Activated naive CD4-positive, alpha-beta T cell treated with anti-CD3 and anti-CD28 coated beads for 36 hours (primary cell): ENCODE measurements around the gene MKLN1. TPM values are rescaled to one million over a fixed set of nuclear protein-coding genes. Genes with fewer than 3 reads are reported as not detected.

Experiments
- CTCF ChIA-PET: fragments of 350-600 bp; sonication (Branson Sonifier 250); formaldehyde crosslinking; loops from one replicate; lab custom pipeline; 2021; ENCODE audit warnings: antibody characterized with exemption; lab: Charles Lee
- DNase-seq: peaks from one replicate; pipeline ENCODE4 v3.0.0-alpha.2; 2020
- H3K27ac Mint-ChIP-seq: one replicate; pipeline ENCODE4 v1.8.0; 2021; ENCODE audit warnings: mild to moderate bottlenecking, mixed read lengths
- H3K27me3 Mint-ChIP-seq: one replicate; pipeline ENCODE4 v1.8.0; 2021; ENCODE audit warnings: low read depth, mixed read lengths
- H3K36me3 Mint-ChIP-seq: one replicate; pipeline ENCODE4 v1.8.0; 2021; ENCODE audit warnings: low read depth, mixed read lengths
- H3K4me1 Mint-ChIP-seq: one replicate; pipeline ENCODE4 v1.8.0; 2021; ENCODE audit warnings: low read depth, mixed read lengths
- H3K4me3 Mint-ChIP-seq: one replicate; pipeline ENCODE4 v1.8.0; 2021; ENCODE audit warnings: mild to moderate bottlenecking, moderate library complexity, mixed read lengths
- H3K9me3 Mint-ChIP-seq: one replicate; pipeline ENCODE4 v1.8.0; 2021; ENCODE audit warnings: mixed read lengths
- intact Hi-C: fragments of 100-400 bp; cut with micrococcal nuclease; formaldehyde crosslinking; loops from one replicate; pipeline ENCODE4 v1.15.1; 2023
- total RNA-seq, 2 experiments: library from RNA; stranded (reverse); gene quantifications; one replicate each; pipeline ENCODE4 v1.2.3, GENCODE V29; 2021

Gene MKLN1
- total RNA-seq, 2 experiments from 2014 or later: 29.8 to 34.9 TPM

- H3K9me3 Mint-ChIP-seq: peaks cover 19% of the 10 kb centered on the region
- H3K4me3 Mint-ChIP-seq: no peak overlapping the region
- CTCF ChIA-PET: interaction anchor here (0.6 kb wide), 1 partner anchor 79 kb away, joined by 3 read pairs; no protein-coding TSS in a partner anchor
- DNase-seq: no peak
- H3K27ac Mint-ChIP-seq: no peak overlapping the region
- H3K4me1 Mint-ChIP-seq: peaks cover 54% of the 10 kb centered on the region
- peaks cover 30% of the 10 kb centered on the region for H3K36me3 Mint-ChIP-seq
- H3K27me3 Mint-ChIP-seq: no peaks in the 10 kb centered on the region
- intact Hi-C loops: no loop called here
These were observed 10.5 kb downstream of the MKLN1 start for GRCh38 chr7:131338173-131338572.

GRCh38 chr7:131338691-131339390 is 11.2 kb downstream of the MKLN1 start:
- Mint-ChIP-seq H3K4me3 (no peak overlapping the region), H3K27ac (no peak overlapping the region), H3K36me3 (peaks cover 24% of the 10 kb centered on the region), H3K27me3 (no peaks in the 10 kb centered on the region), H3K4me1 (peaks cover 52% of the 10 kb centered on the region), H3K9me3 (peaks cover 19% of the 10 kb centered on the region)
- intact Hi-C loops: no loop called here
- CTCF ChIA-PET: no interaction called here
- no peak for DNase-seq

- intact Hi-C loops: loop anchor here (2.0 kb wide), 1 partner anchor 13 kb away; no protein-coding TSS in a partner anchor
- no peak for DNase-seq
- Mint-ChIP-seq H3K9me3 (peaks cover 9% of the 10 kb centered on the region), H3K4me3 (no peak overlapping the region), H3K27ac (no peak overlapping the region), H3K27me3 (no peaks in the 10 kb centered on the region), H3K36me3 (peaks cover 21% of the 10 kb centered on the region), H3K4me1 (peaks cover 41% of the 10 kb centered on the region)
- CTCF ChIA-PET: no interaction called here
These were observed 14.0 kb downstream of the MKLN1 start for GRCh38 chr7:131341690-131342089.

- Mint-ChIP-seq H3K36me3 (peaks cover 13% of the 10 kb centered on the region), H3K9me3 (peaks cover 3% of the 10 kb centered on the region), H3K4me1 (peaks cover 51% of the 10 kb centered on the region), H3K27ac (no peak overlapping the region), H3K27me3 (no peaks in the 10 kb centered on the region), H3K4me3 (no peak overlapping the region)
- intact Hi-C loops: loop anchor here (2.0 kb wide), 1 partner anchor 14 kb away; no protein-coding TSS in a partner anchor
- no peak for DNase-seq
- CTCF ChIA-PET: interaction anchor here (0.7 kb wide), 1 partner anchor 159 kb away, joined by 3 read pairs; no protein-coding TSS in a partner anchor
These were observed 15.3 kb downstream of the MKLN1 start for GRCh38 chr7:131342864-131343442.

GRCh38 chr7:131346885-131347592 is 19.4 kb downstream of the MKLN1 start:
- Mint-ChIP-seq H3K4me3 (no peak overlapping the region), H3K27me3 (no peaks in the 10 kb centered on the region), H3K27ac (no peak overlapping the region), H3K9me3 (peaks cover 5% of the 10 kb centered on the region), H3K4me1 (peaks cover 47% of the 10 kb centered on the region), H3K36me3 (peaks cover 8% of the 10 kb centered on the region)
- no peak for DNase-seq
- intact Hi-C loops: no loop called here
- CTCF ChIA-PET: interaction anchor here (0.7 to 1.2 kb wide), 5 partner anchors 12 to 93 kb away, joined by 3 to 6 read pairs (median 3); no protein-coding TSS in a partner anchor

GRCh38 chr7:131352032-131352431 is 24.4 kb downstream of the MKLN1 start:
- peaks cover 5% of the 10 kb centered on the region for H3K9me3 Mint-ChIP-seq
- H3K4me1 Mint-ChIP-seq: peaks cover 55% of the 10 kb centered on the region
- H3K27me3 Mint-ChIP-seq: no peaks in the 10 kb centered on the region
- intact Hi-C loops: no loop called here
- no peak overlapping the region for H3K27ac Mint-ChIP-seq
- no peak overlapping the region for H3K4me3 Mint-ChIP-seq
- CTCF ChIA-PET: interaction anchor here (0.6 to 1.4 kb wide), 2 partner anchors 10 to 170 kb away, joined by 3 to 5 read pairs; no protein-coding TSS in a partner anchor
- peaks cover 8% of the 10 kb centered on the region for H3K36me3 Mint-ChIP-seq
- no peak for DNase-seq

GRCh38 chr7:131354390-131354789 is 26.7 kb downstream of the MKLN1 start:
- peaks cover 5% of the 10 kb centered on the region for H3K9me3 Mint-ChIP-seq
- peaks cover 7% of the 10 kb centered on the region for H3K36me3 Mint-ChIP-seq
- intact Hi-C loops: no loop called here
- no peak for DNase-seq
- H3K27me3 Mint-ChIP-seq: no peaks in the 10 kb centered on the region
- H3K4me1 Mint-ChIP-seq: peaks cover 67% of the 10 kb centered on the region
- H3K27ac Mint-ChIP-seq: no peak overlapping the region
- H3K4me3 Mint-ChIP-seq: no peak overlapping the region
- CTCF ChIA-PET: no interaction called here

- no peak overlapping the region for H3K4me3 Mint-ChIP-seq
- peaks cover 1% of the 10 kb centered on the region for H3K9me3 Mint-ChIP-seq
- CTCF ChIA-PET: no interaction called here
- H3K27ac Mint-ChIP-seq: no peak overlapping the region
- H3K4me1 Mint-ChIP-seq: peaks cover 71% of the 10 kb centered on the region
- DNase-seq: no peak
- no peaks in the 10 kb centered on the region for H3K36me3 Mint-ChIP-seq
- intact Hi-C loops: no loop called here
- H3K27me3 Mint-ChIP-seq: no peaks in the 10 kb centered on the region
These were observed 28.5 kb downstream of the MKLN1 start for GRCh38 chr7:131355917-131356777.

GRCh38 chr7:131357282-131357880 is 29.7 kb downstream of the MKLN1 start:
- CTCF ChIA-PET: no interaction called here
- H3K9me3 Mint-ChIP-seq: no peaks in the 10 kb centered on the region
- H3K27me3 Mint-ChIP-seq: no peaks in the 10 kb centered on the region
- intact Hi-C loops: no loop called here
- no peak overlapping the region for H3K27ac Mint-ChIP-seq
- peaks cover 74% of the 10 kb centered on the region for H3K4me1 Mint-ChIP-seq
- DNase-seq: no peak
- no peaks in the 10 kb centered on the region for H3K36me3 Mint-ChIP-seq
- no peak overlapping the region for H3K4me3 Mint-ChIP-seq

- Mint-ChIP-seq H3K4me1 (peaks cover 76% of the 10 kb centered on the region), H3K36me3 (no peaks in the 10 kb centered on the region), H3K9me3 (no peaks in the 10 kb centered on the region), H3K27me3 (no peaks in the 10 kb centered on the region), H3K27ac (no peak overlapping the region), H3K4me3 (no peak overlapping the region)
- intact Hi-C loops: no loop called here
- CTCF ChIA-PET: interaction anchor here (0.6 to 0.7 kb wide), 2 partner anchors 11 to 156 kb away, joined by 3 to 4 read pairs; no protein-coding TSS in a partner anchor
- no peak for DNase-seq
These were observed 31.0 kb downstream of the MKLN1 start for GRCh38 chr7:131358636-131359035.

GRCh38 chr7:131359136-131359776 is 31.6 kb downstream of the MKLN1 start:
- H3K4me3 Mint-ChIP-seq: no peak overlapping the region
- H3K27ac Mint-ChIP-seq: no peak overlapping the region
- intact Hi-C loops: no loop called here
- no peaks in the 10 kb centered on the region for H3K27me3 Mint-ChIP-seq
- CTCF ChIA-PET: interaction anchor here (0.6 to 0.7 kb wide), 2 partner anchors 12 to 155 kb away, joined by 3 to 4 read pairs; no protein-coding TSS in a partner anchor
- DNase-seq: no peak
- no peaks in the 10 kb centered on the region for H3K9me3 Mint-ChIP-seq
- peaks cover 76% of the 10 kb centered on the region for H3K4me1 Mint-ChIP-seq
- no peaks in the 10 kb centered on the region for H3K36me3 Mint-ChIP-seq
